Stimulated activated CD4-positive, alpha-beta T cell treated with anti-CD3 and anti-CD28 coated beads, Interleukin-15, amount 100 ng/mL, for 24 hours (primary cell): ENCODE data around the gene TNRC6A.
"Not testable (repeated sequence)": the region's sequence is repeated elsewhere in the genome, so short reads cannot be mapped to it uniquely, and the experiment has no call there.

ENCODE experiments used
- DNase-seq: peaks from one replicate; pipeline ENCODE4 v3.0.0-alpha.2; 2020

TNRC6A gene

GRCh38 chr16:24729243-24729950, at the start of gene TNRC6A:
TNRC6A (plus strand) TSS chr16:24729651; CDS start chr16:24729842, 191 bp downstream.
- peak; percentile 89 for DNase-seq

DNA sequence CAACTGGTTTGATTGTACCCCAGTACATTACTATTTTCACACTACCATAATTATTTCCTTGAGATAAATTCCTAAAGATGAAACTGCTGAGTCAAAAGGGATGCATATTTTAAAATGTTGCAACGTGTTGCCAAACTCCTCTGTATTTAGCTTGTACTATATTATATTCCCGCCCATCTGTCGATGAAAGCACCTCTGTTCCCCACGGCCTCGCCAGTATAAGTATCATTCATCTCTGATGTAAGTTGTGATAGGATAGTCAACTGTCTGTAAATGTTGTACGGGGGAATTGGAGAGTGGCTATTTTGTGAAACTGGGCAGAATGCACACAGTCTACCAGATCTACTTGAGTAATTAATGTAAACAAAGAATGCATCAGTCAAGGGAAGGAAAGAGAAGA, 47.7 kb upstream of the TNRC6A start:
- no peak for DNase-seq

DNA sequence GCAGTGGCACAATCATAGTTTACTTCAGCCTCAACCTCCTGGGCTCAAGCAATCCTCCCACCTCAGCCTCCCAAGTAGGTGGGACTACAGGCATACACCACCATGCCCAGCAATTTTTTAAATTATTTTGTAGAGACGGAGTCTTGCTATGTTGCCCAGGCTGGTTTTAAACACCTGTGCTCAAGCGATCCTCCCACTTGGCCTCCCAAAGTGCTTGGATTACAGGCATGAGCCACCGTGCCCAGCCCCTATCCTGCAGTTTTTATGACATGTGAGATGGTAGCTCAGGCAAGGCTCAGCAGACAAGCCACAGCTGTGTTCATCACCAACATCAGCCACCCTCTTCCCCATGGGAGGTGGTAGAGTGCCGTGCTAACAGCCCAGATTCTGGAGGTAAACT, 46.2 kb upstream of the TNRC6A start:
- no peak for DNase-seq

GRCh38 chr16:24683847-24684493, 45.5 kb upstream of the TNRC6A start:
- DNase-seq, result no peak

DNA sequence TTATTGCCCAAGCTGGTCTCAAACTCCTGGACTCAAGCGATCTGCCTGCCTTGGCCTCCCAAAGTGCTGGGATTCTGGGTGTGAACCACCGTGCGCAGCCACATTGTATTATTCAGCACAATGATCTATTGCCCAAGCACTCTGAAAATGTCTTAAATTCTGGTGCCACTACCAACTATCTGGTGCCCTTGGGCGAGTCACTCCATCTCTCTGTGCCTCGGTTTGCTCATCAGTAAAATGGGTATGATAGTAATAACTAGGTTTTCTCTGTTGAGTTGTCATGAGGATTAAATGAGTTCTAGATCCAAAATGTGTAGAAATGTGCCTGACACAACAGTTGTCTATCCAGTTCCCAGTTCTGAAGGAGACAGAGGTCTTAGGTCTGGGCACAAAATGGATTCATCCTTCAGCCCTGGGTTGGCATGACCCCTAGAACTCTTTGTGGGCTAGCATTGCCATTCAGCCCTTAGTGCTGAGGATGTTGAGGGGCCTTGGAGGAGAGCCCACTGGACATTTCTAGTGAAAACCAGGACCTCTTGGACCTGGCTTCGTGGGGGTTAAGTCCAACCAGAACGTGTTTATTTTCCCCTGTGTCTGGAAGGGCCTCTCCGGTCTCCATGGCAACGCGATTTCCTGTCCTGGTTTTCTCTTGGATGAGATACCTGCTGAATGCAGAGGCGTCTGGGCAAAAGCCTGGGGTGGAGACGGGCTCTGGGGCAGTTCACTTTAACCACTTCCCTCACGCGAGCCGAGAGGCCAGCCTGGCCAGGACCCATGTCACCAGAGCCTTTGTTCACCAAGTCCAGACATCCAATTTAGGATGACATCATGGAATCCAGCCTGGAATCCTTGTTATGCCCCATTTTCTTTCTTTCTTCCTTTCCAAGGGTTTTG, 43.7 kb upstream of the TNRC6A start:
- no peak for DNase-seq

GRCh38 chr16:24686678-24687077, 42.8 kb upstream of the TNRC6A start:
- no peak for DNase-seq

DNA sequence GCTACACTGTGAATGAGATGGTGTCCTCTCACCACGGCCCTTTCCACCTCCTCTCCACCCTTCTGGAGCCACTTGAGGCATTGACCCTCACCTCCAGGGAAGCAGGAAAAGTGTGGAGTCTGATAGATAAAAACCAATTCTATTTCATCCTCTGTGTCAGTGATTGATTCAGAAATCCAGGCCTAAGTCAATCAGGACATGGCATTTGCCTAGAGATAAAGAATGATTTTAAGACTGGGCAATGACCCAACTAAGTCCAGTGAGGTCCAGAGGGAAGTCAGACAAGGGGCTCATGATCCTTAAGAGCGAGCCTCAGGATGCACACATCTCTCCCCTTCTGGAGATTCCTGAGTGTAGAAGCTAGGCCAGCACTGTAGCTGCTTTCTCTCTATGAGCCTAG, 41.1 kb upstream of the TNRC6A start:
- no peak for DNase-seq

GRCh38 chr16:24689128-24689527, 40.3 kb upstream of the TNRC6A start:
- DNase-seq, result peak; percentile 33

GRCh38 chr16:24692854-24693253, 36.6 kb upstream of the TNRC6A start:
- DNase-seq, result no peak

DNA sequence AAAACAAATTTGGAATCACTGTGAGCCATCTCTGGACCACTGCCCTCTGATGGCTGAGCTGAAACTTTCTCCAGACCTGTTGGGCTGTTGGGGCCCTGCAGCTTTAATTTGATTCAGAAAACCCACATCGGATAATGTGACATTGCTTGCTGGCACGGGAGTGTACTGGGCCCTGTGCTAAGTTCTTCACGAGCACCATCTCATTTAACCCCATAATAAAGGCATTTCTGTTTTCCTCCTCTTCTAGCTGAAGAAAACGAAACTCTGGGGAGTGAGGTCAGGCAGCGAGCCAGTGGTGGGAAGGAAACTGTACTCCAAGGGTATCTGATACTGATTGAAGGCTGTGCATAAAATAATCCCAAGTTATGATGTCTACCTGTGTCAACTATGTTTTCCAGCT, 34.5 kb upstream of the TNRC6A start:
- no peak for DNase-seq

DNA sequence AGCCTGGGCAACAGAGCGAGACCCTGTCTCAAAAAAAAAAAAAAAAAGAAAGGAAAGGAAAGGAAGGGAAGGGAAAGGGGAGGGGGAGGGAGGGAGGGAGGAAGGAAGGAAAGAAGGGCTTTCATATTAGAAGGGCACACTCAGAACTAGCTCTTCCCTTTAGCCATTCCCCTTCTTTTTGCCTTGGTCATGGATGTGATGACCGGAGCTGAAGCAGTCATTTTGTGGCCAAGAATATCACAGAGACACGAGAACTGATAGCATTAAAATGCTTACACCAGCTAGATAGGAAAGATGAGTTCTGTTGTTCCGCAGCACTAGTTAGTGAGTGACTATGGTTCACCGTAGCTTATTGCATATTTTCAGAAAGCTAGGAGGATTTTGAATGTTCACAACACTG, 32.8 kb upstream of the TNRC6A start:
- DNase-seq, result no peak

DNA sequence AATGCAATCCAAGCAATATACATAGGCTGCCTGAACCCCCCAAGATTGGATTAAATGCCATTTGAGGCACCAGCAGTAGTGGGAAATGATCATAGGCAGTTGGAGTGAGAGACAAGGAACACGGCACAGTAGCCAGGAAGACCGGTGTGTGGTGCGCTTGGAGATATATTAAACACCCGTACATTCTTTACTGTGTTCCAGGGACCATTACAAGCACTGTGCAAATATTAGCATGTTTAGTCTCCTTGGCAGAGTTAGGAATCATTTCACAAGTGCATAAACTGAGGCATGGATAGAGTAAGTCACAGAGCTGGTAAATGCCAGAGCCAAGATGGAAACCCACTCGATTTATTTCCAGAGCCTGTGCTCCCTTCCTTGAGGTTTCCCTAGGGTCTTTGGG, 31.1 kb upstream of the TNRC6A start:
- no peak for DNase-seq

DNA sequence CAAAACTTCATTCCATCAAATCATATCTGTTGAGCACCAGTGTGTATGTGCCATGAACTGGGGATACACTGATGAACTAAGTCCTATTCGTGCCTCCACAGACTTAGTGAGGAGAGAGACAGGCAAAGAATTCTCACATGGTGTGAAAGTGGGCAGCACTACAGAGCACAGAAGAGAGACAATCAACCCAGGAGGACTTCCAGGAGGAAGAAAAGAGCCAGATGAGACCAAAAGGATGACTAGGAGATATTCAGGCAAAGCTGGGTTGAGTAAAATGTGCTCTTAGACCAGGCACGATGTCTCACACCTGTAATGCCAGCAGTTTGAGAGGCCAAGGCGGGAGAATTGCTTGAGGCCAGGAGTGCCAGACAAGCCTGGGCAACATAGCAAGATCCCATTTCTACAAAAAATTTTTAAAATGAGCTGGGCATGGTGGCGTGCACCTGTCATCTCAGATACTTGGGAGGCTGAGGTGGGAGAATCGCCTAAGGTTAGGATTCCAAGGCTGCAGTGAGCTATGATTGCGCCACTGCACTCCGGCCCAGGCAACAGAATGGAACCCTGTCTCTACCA, 30.2 kb upstream of the TNRC6A start:
- no peak for DNase-seq

GRCh38 chr16:24700549-24701392, 28.7 kb upstream of the TNRC6A start:
- DNase-seq, result no peak

GRCh38 chr16:24701521-24701951, 27.9 kb upstream of the TNRC6A start:
- DNase-seq, result no peak

DNA sequence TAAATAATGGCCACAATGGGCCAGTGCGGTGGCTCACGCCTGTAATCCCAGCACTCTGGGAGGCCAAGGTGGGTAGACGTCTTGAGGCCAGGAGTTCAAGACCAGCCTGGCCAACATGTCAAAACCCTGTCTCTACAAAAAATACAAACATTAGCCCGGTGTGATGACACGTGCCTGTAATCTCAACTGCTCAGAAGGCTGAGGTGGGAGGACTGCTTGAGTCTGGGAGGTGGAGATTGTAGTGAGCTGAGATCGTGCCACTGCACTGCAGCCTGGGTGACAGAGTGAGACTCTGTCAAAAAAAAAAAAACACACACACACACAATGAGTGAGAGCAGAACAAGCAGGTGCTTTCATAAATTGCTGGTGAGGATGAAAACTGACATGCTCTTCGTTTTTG, 21.7 kb upstream of the TNRC6A start:
- DNase-seq, result not testable (repeated sequence)

DNA sequence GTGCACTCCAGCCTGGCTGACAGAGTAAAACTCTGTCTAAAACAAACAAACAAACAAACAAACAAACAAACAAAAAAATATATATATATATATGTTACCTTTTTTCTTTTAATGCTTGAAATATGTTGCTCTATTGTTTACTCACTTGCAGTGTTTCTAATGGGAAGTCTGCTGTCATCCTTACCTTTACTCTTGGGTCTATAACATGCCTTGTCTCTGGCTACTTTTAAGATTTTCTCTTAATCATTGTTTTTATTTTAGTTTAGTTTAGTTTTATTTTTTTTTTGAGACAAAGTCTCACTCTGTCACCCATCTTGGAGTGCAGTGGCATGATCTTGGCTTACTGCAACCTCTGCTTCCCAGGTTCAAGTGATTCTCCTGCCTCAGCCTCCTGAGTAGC, 16.1 kb upstream of the TNRC6A start:
- no peak for DNase-seq

- no peak for DNase-seq
Observed at GRCh38 chr16:24717411-24717810, 12.0 kb upstream of the TNRC6A start.

DNA sequence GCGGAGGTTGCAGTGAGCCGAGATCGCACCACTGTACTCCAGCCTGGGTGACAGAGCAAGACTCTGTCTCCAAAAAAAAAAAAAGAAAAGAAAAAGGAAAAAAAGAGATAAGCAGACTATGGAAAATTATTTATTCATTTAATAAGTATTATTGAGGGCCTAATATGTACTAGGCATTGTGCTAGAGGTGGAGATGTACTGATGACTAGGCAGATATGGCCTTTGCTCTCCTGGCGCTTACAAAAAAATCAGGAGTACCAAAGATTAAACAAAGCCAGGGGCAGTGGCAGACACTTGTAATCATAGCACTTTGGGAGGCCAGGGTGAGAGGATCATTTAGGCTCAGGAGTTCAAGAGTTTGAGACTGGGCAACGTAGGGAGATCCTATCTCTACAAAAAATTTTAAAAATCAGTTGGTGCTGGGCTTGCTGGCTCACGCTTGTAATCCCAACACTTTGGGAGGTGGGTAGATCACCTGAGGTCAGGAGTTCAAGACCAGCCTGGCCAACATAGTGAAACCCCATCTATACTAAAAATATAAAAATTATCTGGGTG, 10.4 kb upstream of the TNRC6A start:
- DNase-seq, result no peak

GRCh38 chr16:24721830-24722238, 7.6 kb upstream of the TNRC6A start:
- DNase-seq, result peak; percentile 74

- no peak for DNase-seq
Observed at GRCh38 chr16:24723663-24724062, 5.8 kb upstream of the TNRC6A start.

- no peak for DNase-seq
Observed at GRCh38 chr16:24728011-24728410, 1.4 kb upstream of the TNRC6A start.
